B cell (primary cell): ENCODE results near the gene SH3RF1. TPM values are rescaled to one million over a fixed set of nuclear protein-coding genes. Genes with fewer than 3 reads are reported as not detected.

Source experiments
- ATAC-seq: fragments of 200-7000 bp; cut with Tn5 transposase; one replicate; pipeline ENCODE4 v1.10.0; 2021; ENCODE audit warnings: low read depth, mild to moderate bottlenecking, moderate number of reproducible peaks, moderate library complexity
- CTCF ChIA-PET: fragments of 350-600 bp; sonication (Branson Sonifier 250); formaldehyde crosslinking; loops from one replicate; lab custom pipeline; 2021; ENCODE audit warnings: antibody characterized with exemption, inconsistent platforms; lab: Charles Lee
- POLR2A ChIA-PET: fragments of 350-600 bp; sonication (Branson Sonifier 250); formaldehyde crosslinking; loops from one replicate; lab custom pipeline; 2021; ENCODE audit warnings: antibody characterized with exemption; lab: Charles Lee
- DNase-seq: peaks from one replicate; pipeline ENCODE4 v3.0.0; 2013
- H2AFZ ChIP-seq: 2 replicates; pipeline ENCODE4 v1.6.1; 2012; ENCODE audit warnings: mild to moderate bottlenecking, low read depth, low read length; ENCODE audit not compliant: insufficient read depth, poor library complexity, severe bottlenecking
- H3K27ac ChIP-seq, 2 donors: 1 replicate in 1 of 2; 2 replicates in 1 of 2; pipeline ENCODE4 v1.5.1; 2012 to 2013; ENCODE audit warnings: low read length in 2 of 2, mild to moderate bottlenecking in 2 of 2, moderate library complexity in 1 of 2
- H3K27me3 ChIP-seq, 4 experiments: fragments of 200-600 bp in 1 of 4; sonication (generic) in 1 of 4; replicated peaks in 1 of 4; 1 replicate in 2 of 4; 2 replicates in 2 of 4; pipeline versions ENCODE4 v1.6.1 to v1.7.0; 2013 to 2016; ENCODE audit warnings: low read length in 3 of 4, mild to moderate bottlenecking in 2 of 4, mixed read lengths in 1 of 4, moderate library complexity in 1 of 4; ENCODE audit not compliant: insufficient read depth in 4 of 4, control insufficient read depth in 3 of 4; ENCODE audit errors: control extremely low read depth in 1 of 4
- H3K36me3 ChIP-seq, 2 experiments: replicated peaks in 1 of 2; 1 replicate in 1 of 2; 2 replicates in 1 of 2; pipeline versions ENCODE4 v1.6.1 to v1.7.1; 2013; ENCODE audit warnings: low read length in 1 of 2; ENCODE audit not compliant: insufficient read depth in 2 of 2, control insufficient read depth in 1 of 2; ENCODE audit errors: control extremely low read depth in 1 of 2, extremely low read depth in 1 of 2
- H3K4me1 ChIP-seq, 2 donors: fragments of 200-600 bp in 1 of 2; sonication (generic) in 1 of 2; 1 replicate in 1 of 2; 2 replicates in 1 of 2; pipeline versions ENCODE4 v1.5.1 to v1.6.1; 2013 to 2017; ENCODE audit warnings: low read length in 2 of 2; ENCODE audit not compliant: control insufficient read depth in 2 of 2, insufficient read depth in 2 of 2
- H3K4me2 ChIP-seq: replicated peaks from 2 replicates; pipeline ENCODE3; 2012; ENCODE audit warnings: mild to moderate bottlenecking, low read depth, low read length; ENCODE audit not compliant: poor library complexity, severe bottlenecking
- H3K4me3 ChIP-seq, 5 experiments: fragments of 200-600 bp in 1 of 5; sonication (generic) in 1 of 5; 1 replicate in 3 of 5; 2 replicates in 2 of 5; pipeline versions ENCODE4 v1.5.1 to v1.7.0; 2011 to 2016; ENCODE audit warnings: low read length in 4 of 5, mild to moderate bottlenecking in 4 of 5, low read depth in 2 of 5, control low read depth in 1 of 5, moderate library complexity in 1 of 5; ENCODE audit not compliant: insufficient read depth in 1 of 5; ENCODE audit errors: control extremely low read depth in 1 of 5, extremely low read depth in 1 of 5
- H3K79me2 ChIP-seq: fragments of 200-600 bp; sonication (generic); one replicate; pipeline ENCODE4 v1.6.0; 2016; ENCODE audit warnings: low read length; ENCODE audit not compliant: control insufficient read depth, insufficient read depth
- H3K9ac ChIP-seq: fragments of 200-600 bp; sonication (generic); 2 replicates; pipeline ENCODE4 v1.6.1; 2017; ENCODE audit warnings: mild to moderate bottlenecking, low read length, moderate library complexity
- H3K9me3 ChIP-seq, 3 donors: one replicate each; pipeline versions ENCODE4 v1.6.1 to v1.7.1; 2013; ENCODE audit warnings: low read length in 2 of 3; ENCODE audit not compliant: control insufficient read depth in 2 of 3, insufficient read depth in 1 of 3; ENCODE audit errors: control extremely low read depth in 1 of 3
- H4K20me1 ChIP-seq: 2 replicates; pipeline ENCODE4 v1.6.0; 2012; ENCODE audit warnings: mild to moderate bottlenecking, low read length; ENCODE audit not compliant: insufficient read depth, control insufficient read depth, poor library complexity, severe bottlenecking
- H3K27ac Mint-ChIP-seq: one replicate; pipeline ENCODE4 v1.8.0; 2021; ENCODE audit warnings: mixed read lengths
- H3K27me3 Mint-ChIP-seq: one replicate; pipeline ENCODE4 v1.8.0; 2021; ENCODE audit warnings: mixed read lengths
- H3K4me1 Mint-ChIP-seq: one replicate; pipeline ENCODE4 v1.8.0; 2021; ENCODE audit warnings: mixed read lengths
- H3K4me3 Mint-ChIP-seq: one replicate; pipeline ENCODE4 v1.8.0; 2021; ENCODE audit warnings: mixed read lengths
- H3K9me3 Mint-ChIP-seq: one replicate; pipeline ENCODE4 v1.8.0; 2022; ENCODE audit warnings: mixed read lengths; ENCODE audit not compliant: insufficient read depth
- CTCF ChIP-seq: fragments of 200-600 bp; IDR thresholded peaks from one replicate; pipeline ENCODE4 v1.8.0; 2022; ENCODE audit warnings: antibody characterized with exemption, mild to moderate bottlenecking
- EZH2 ChIP-seq: IDR thresholded peaks from 2 replicates; pipeline ENCODE4 v1.6.1; 2012; ENCODE audit warnings: borderline replicate concordance, low read depth, mild to moderate bottlenecking, moderate library complexity, low read length; ENCODE audit not compliant: insufficient read depth, poor library complexity, severe bottlenecking
- WGBS: methylation state at CpG from one replicate; pipeline ENCODE4 v1.1.5; 2013; ENCODE audit warnings: missing lambda C conversion rate; ENCODE audit not compliant: insufficient coverage; 5-methylcytosine and 5-hydroxymethylcytosine counted together
- intact Hi-C: fragments of 100-400 bp; cut with micrococcal nuclease; formaldehyde crosslinking; loops from one replicate; pipeline ENCODE4 v1.10.0; 2022
- polyA plus RNA-seq: library from polyadenylated mRNA; depleted of rRNA; stranded (reverse); fragments of >200 nt; gene quantifications from 2 replicates; pipeline ENCODE4 v1.2.3, GENCODE V29; 2012
- total RNA-seq, 2 donors: library from RNA; stranded (reverse); fragments of 120-200 nt in 1 of 2; gene quantifications; 1 replicate in 1 of 2; 2 replicates in 1 of 2; pipeline versions ENCODE4 v1.2.3 to v1.2.4, GENCODE V29; 2013 to 2022

Gene SH3RF1
- total and polyA plus RNA-seq, 2 donors (not counting 1 experiment from before 2014, with no cell fraction given) = 2.0 to 5.4 TPM

DNA sequence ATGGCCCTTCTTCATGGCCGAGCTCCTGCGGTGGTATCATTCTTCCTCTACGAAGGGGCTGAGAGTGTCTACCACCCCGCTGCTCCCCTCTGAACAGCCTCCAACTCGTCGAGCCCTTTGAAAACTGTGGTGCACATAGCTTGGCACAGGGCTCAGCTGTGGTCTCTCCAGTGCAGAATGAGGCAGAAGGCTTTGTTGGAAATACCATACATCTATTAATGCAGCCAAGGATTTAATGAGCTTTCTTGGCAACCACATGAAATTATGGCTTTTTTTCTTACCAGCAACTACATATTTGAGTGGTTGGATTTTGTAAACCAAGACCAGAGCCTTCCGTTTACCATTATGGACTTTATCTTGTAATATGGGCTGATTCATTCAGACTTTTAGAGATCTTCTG is 199.0 kb downstream of the SH3RF1 start:
- H3K9me3 ChIP-seq = no peaks in the 10 kb centered on the region
- DNase-seq = no peak
- H3K36me3 ChIP-seq = no peaks in the 10 kb centered on the region
- no peaks in the 10 kb centered on the region for H3K9me3 Mint-ChIP-seq
- no peaks in the 10 kb centered on the region for H3K79me2 ChIP-seq
- H3K27ac Mint-ChIP-seq = no peak overlapping the region
- ChIA-PET CTCF (no interaction called here), POLR2A (no interaction called here)
- no peak for ATAC-seq
- intact Hi-C loops = no loop called here
- H3K27ac ChIP-seq = no peak overlapping the region
- TF ChIP-seq EZH2 (no peak), CTCF (no peak)
- no peak overlapping the region for H3K4me2 ChIP-seq
- H3K4me1 ChIP-seq = no peaks in the 10 kb centered on the region
- H3K27me3 ChIP-seq = no peaks in the 10 kb centered on the region
- H2AFZ ChIP-seq = no peak overlapping the region
- H3K4me1 Mint-ChIP-seq = no peaks in the 10 kb centered on the region
- no peaks in the 10 kb centered on the region for H3K27me3 Mint-ChIP-seq
- H3K9ac ChIP-seq = no peak overlapping the region
- no peaks in the 10 kb centered on the region for H4K20me1 ChIP-seq
- H3K4me3 ChIP-seq = no peak overlapping the region
- 78% methylated on average over 5 of the region's 7 CpGs for WGBS
- no peak overlapping the region for H3K4me3 Mint-ChIP-seq

DNA sequence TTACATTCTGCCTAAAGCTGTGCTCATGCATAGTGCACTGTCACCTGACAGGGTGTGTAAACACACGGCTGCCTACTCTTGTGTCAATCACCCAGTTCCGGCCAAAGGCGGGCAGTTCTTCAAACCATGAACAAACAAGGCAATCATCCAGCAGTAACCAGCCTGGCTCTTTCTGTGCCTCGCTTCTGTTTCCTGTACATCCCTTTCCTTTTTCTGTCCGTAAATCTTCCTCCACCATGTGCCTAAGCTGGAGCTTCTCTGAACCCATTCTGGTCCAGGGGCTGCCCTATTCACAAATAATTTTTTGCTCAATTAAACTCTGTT is 199.9 kb downstream of the SH3RF1 start:
- Histone ChIP-seq H4K20me1 (no peaks in the 10 kb centered on the region), H3K9ac (no peak overlapping the region), H3K4me2 (no peak overlapping the region), H3K27me3 (no peaks in the 10 kb centered on the region), H2AFZ (no peak overlapping the region), H3K36me3 (no peaks in the 10 kb centered on the region), H3K27ac (no peak overlapping the region), H3K4me3 (no peak overlapping the region), H3K4me1 (no peaks in the 10 kb centered on the region), H3K79me2 (no peaks in the 10 kb centered on the region), H3K9me3 (no peaks in the 10 kb centered on the region)
- Mint-ChIP-seq H3K27ac (no peak overlapping the region), H3K4me1 (no peaks in the 10 kb centered on the region), H3K9me3 (no peaks in the 10 kb centered on the region), H3K27me3 (no peaks in the 10 kb centered on the region), H3K4me3 (no peak overlapping the region)
- no peak for TF ChIP-seq EZH2
- TF ChIP-seq CTCF = no peak
- DNase-seq (no peak), ATAC-seq (no peak)
- CTCF ChIA-PET = no interaction called here
- intact Hi-C loops = no loop called here
- WGBS = 87% methylated on average over 5 of the region's 5 CpGs
- POLR2A ChIA-PET = no interaction called here
